AG04449 (cell line): ENCODE results near the gene APLF.

Experiments
- CTCF ChIA-PET: fragments of 350-600 bp; formaldehyde crosslinking; extraction: SDS; loops from one replicate; lab custom pipeline; 2021; ENCODE audit warnings: antibody characterized with exemption; lab: Yijun Ruan, JAX
- POLR2A ChIA-PET: fragments of 400-600, 350-600 bp; formaldehyde crosslinking; extraction: SDS; loops from one replicate; lab custom pipeline; 2020; ENCODE audit warnings: antibody characterized with exemption, inconsistent platforms; lab: Yijun Ruan, JAX
- DNase-seq: peaks from one replicate; pipeline ENCODE4 v3.0.0-alpha.2; 2010; ENCODE audit warnings: low read depth, low spot score
- H3K4me3 ChIP-seq: 2 replicates; pipeline ENCODE4 v1.5.1; 2011; ENCODE audit warnings: low read depth, mild to moderate bottlenecking, control low read depth, low read length
- CTCF ChIP-seq: IDR thresholded peaks from one replicate; pipeline ENCODE4 v1.5.1; 2011; ENCODE audit warnings: mild to moderate bottlenecking, moderate library complexity, low read length, control low read depth, inconsistent platforms; ENCODE audit not compliant: insufficient read depth; ENCODE audit errors: missing control alignments

Gene APLF

GRCh38 chr2:68467077-68467960, at the start of gene APLF, which contains the start of gene FBXO48:
APLF (plus strand) TSS chr2:68467585; CDS start chr2:68467732, 147 bp downstream.
FBXO48 (minus strand) TSS chr2:68467294; CDS start chr2:68465145, 2,149 bp downstream.
- DNase-seq: peak; percentile 95
- ChIA-PET CTCF (interaction anchor here (0.8 to 7.0 kb wide), 15 partner anchors 8 to 441 kb away, joined by 3 to 116 read pairs (median 5); no protein-coding TSS in a partner anchor), POLR2A (interaction anchor here (1.1 to 1.3 kb wide), 2 partner anchors 11 to 148 kb away, joined by 3 to 4 read pairs; partner anchors contain the start of gene CNRIP1)
- no peak for TF ChIP-seq CTCF
- peak within 1 kb of the TSS; percentile 99 for H3K4me3 ChIP-seq

- TF ChIP-seq CTCF: no peak
- no peak for DNase-seq
- ChIA-PET POLR2A (no interaction called here), CTCF (interaction anchor here (1.0 to 2.6 kb wide), 4 partner anchors 11 to 295 kb away, joined by 3 to 11 read pairs (median 4); no protein-coding TSS in a partner anchor)
- no peak overlapping the region for H3K4me3 ChIP-seq
Observed at GRCh38 chr2:68417926-68418325, 49.5 kb upstream of the APLF start.

- no peak for DNase-seq
- ChIA-PET CTCF (interaction anchor here (1.0 to 2.6 kb wide), 4 partner anchors 11 to 296 kb away, joined by 3 to 11 read pairs (median 4); no protein-coding TSS in a partner anchor), POLR2A (no interaction called here)
- no peak for TF ChIP-seq CTCF
- H3K4me3 ChIP-seq: no peak overlapping the region
Observed at GRCh38 chr2:68418419-68418818, 49.0 kb upstream of the APLF start.

GRCh38 chr2:68418855-68419254, 48.5 kb upstream of the APLF start:
- no peak for TF ChIP-seq CTCF
- DNase-seq: no peak
- H3K4me3 ChIP-seq: no peak overlapping the region
- ChIA-PET POLR2A (no interaction called here), CTCF (interaction anchor here (1.0 to 2.6 kb wide), 2 partner anchors 10 to 22 kb away, joined by 3 to 11 read pairs; no protein-coding TSS in a partner anchor)

GRCh38 chr2:68420254-68420910, 47.0 kb upstream of the APLF start:
- TF ChIP-seq CTCF: no peak
- ChIA-PET CTCF (interaction anchor here (1.3 kb wide), 1 partner anchor 298 kb away, joined by 3 read pairs; no protein-coding TSS in a partner anchor), POLR2A (no interaction called here)
- H3K4me3 ChIP-seq: no peak overlapping the region
- no peak for DNase-seq
